Inflammatory macrophage treated with lipopolysaccharide for 4 hours (primary cell): Measurements from ENCODE around the gene ARHGAP42.

Source experiments
- DNase-seq: peaks from one replicate; pipeline ENCODE4 v3.0.0-alpha.2; 2020

Gene ARHGAP42

GRCh38 chr11:100683126-100683525 lies 4.0 kb upstream of the ARHGAP42 start:
- no peak for DNase-seq

GRCh38 chr11:100684101-100685065 lies 2.7 kb upstream of the ARHGAP42 start:
- no peak for DNase-seq

GRCh38 chr11:100686476-100687053 lies 523 bp upstream of the ARHGAP42 start:
- no peak for DNase-seq

GRCh38 chr11:100687630-100688395 lies 725 bp downstream of the ARHGAP42 start:
- DNase-seq: peak; percentile 22

- DNase-seq: no peak
These were observed 2.1 kb downstream of the ARHGAP42 start for GRCh38 chr11:100689141-100689540.

- no peak for DNase-seq
These were observed 5.0 kb downstream of the ARHGAP42 start for GRCh38 chr11:100691896-100692653.

- DNase-seq: no peak
These were observed 8.8 kb downstream of the ARHGAP42 start for GRCh38 chr11:100695911-100696310.

- DNase-seq: no peak
These were observed 16.1 kb downstream of the ARHGAP42 start for GRCh38 chr11:100703139-100703538.

- DNase-seq: no peak
These were observed 16.9 kb downstream of the ARHGAP42 start for GRCh38 chr11:100703801-100704575.

GRCh38 chr11:100705447-100705846 lies 18.4 kb downstream of the ARHGAP42 start:
- no peak for DNase-seq

- no peak for DNase-seq
These were observed 19.1 kb downstream of the ARHGAP42 start for GRCh38 chr11:100706179-100706578.

- no peak for DNase-seq
These were observed 22.3 kb downstream of the ARHGAP42 start for GRCh38 chr11:100709233-100709957.

- DNase-seq: no peak
These were observed 24.9 kb downstream of the ARHGAP42 start for GRCh38 chr11:100711984-100712383.

GRCh38 chr11:100712583-100712982 lies 25.5 kb downstream of the ARHGAP42 start:
- DNase-seq: no peak

GRCh38 chr11:100715165-100715761 lies 28.2 kb downstream of the ARHGAP42 start:
- no peak for DNase-seq

- DNase-seq: no peak
These were observed 29.8 kb downstream of the ARHGAP42 start for GRCh38 chr11:100716838-100717237.

GRCh38 chr11:100719362-100719761 lies 32.3 kb downstream of the ARHGAP42 start:
- no peak for DNase-seq

- DNase-seq: no peak
These were observed 32.7 kb downstream of the ARHGAP42 start for GRCh38 chr11:100719809-100720221.

- DNase-seq: no peak
These were observed 39.6 kb downstream of the ARHGAP42 start for GRCh38 chr11:100726680-100727079.

- DNase-seq: no peak
These were observed 40.3 kb downstream of the ARHGAP42 start for GRCh38 chr11:100727410-100727809.

- DNase-seq: no peak
These were observed 43.2 kb downstream of the ARHGAP42 start for GRCh38 chr11:100730266-100730665.
